Epidermal melanocyte (primary cell): ENCODE data around the gene ULBP2.
"Not testable (repeated sequence)": the region's sequence is repeated elsewhere in the genome, so short reads cannot be mapped to it uniquely, and the experiment has no call there.

ENCODE experiments used
- DNase-seq: peaks from one replicate; pipeline ENCODE4 v3.0.0; 2011; ENCODE audit warnings: low spot score; ENCODE audit not compliant: insufficient read length

ULBP2 gene

GRCh38 chr6:149966319-149966718 is 24.5 kb downstream of the ULBP2 start:
- DNase-seq = not testable (repeated sequence)

GRCh38 chr6:149967591-149967990 is 25.8 kb downstream of the ULBP2 start:
- DNase-seq = no peak

- not testable (repeated sequence) for DNase-seq
These were observed 26.2 kb downstream of the ULBP2 start for GRCh38 chr6:149967999-149968398.

- not testable (repeated sequence) for DNase-seq
These were observed 27.1 kb downstream of the ULBP2 start for GRCh38 chr6:149968909-149969308.

GRCh38 chr6:149969635-149970034 is 27.8 kb downstream of the ULBP2 start:
- DNase-seq = no peak

GRCh38 chr6:149974394-149974793 is 32.6 kb downstream of the ULBP2 start:
- DNase-seq = not testable (repeated sequence)

GRCh38 chr6:149974825-149975224 is 33.0 kb downstream of the ULBP2 start:
- no peak for DNase-seq

- no peak for DNase-seq
These were observed 33.6 kb downstream of the ULBP2 start for GRCh38 chr6:149975400-149975799.

GRCh38 chr6:149977221-149977620 is 35.4 kb downstream of the ULBP2 start:
- no peak for DNase-seq

GRCh38 chr6:149978610-149979009 is 36.8 kb downstream of the ULBP2 start:
- DNase-seq = no peak

GRCh38 chr6:149979293-149979692 is 37.5 kb downstream of the ULBP2 start:
- no peak for DNase-seq

GRCh38 chr6:149983145-149983544 is 41.3 kb downstream of the ULBP2 start:
- no peak for DNase-seq

GRCh38 chr6:149984773-149985172 is 43.0 kb downstream of the ULBP2 start:
- no peak for DNase-seq

- no peak for DNase-seq
These were observed 43.7 kb downstream of the ULBP2 start for GRCh38 chr6:149985481-149985937.

GRCh38 chr6:149987602-149988107 is 45.8 kb downstream of the ULBP2 start:
- DNase-seq = no peak

- DNase-seq = no peak
These were observed 46.9 kb downstream of the ULBP2 start for GRCh38 chr6:149988550-149989346.

- DNase-seq = no peak
These were observed 48.4 kb downstream of the ULBP2 start for GRCh38 chr6:149990212-149990660.

GRCh38 chr6:149990661-149991471 is 49.1 kb downstream of the ULBP2 start:
- DNase-seq = no peak

- not testable (repeated sequence) for DNase-seq
These were observed 49.6 kb downstream of the ULBP2 start for GRCh38 chr6:149991472-149991795.

GRCh38 chr6:149991838-149992237 is 50.0 kb downstream of the ULBP2 start:
- no peak for DNase-seq

- no peak for DNase-seq
These were observed 53.5 kb downstream of the ULBP2 start for GRCh38 chr6:149995235-149995750.

GRCh38 chr6:149995971-149996370 is 54.2 kb downstream of the ULBP2 start:
- DNase-seq = no peak
